Kidney capillary endothelial cell (primary cell): ENCODE results near the gene ATG16L2.
"Not testable (repeated sequence)": the region's sequence is repeated elsewhere in the genome, so short reads cannot be mapped to it uniquely, and the experiment has no call there.

ENCODE experiments used
- DNase-seq: peaks from one replicate; pipeline ENCODE4 v3.0.0-alpha.2; 2018; ENCODE audit warnings: low spot score

Gene ATG16L2

DNA sequence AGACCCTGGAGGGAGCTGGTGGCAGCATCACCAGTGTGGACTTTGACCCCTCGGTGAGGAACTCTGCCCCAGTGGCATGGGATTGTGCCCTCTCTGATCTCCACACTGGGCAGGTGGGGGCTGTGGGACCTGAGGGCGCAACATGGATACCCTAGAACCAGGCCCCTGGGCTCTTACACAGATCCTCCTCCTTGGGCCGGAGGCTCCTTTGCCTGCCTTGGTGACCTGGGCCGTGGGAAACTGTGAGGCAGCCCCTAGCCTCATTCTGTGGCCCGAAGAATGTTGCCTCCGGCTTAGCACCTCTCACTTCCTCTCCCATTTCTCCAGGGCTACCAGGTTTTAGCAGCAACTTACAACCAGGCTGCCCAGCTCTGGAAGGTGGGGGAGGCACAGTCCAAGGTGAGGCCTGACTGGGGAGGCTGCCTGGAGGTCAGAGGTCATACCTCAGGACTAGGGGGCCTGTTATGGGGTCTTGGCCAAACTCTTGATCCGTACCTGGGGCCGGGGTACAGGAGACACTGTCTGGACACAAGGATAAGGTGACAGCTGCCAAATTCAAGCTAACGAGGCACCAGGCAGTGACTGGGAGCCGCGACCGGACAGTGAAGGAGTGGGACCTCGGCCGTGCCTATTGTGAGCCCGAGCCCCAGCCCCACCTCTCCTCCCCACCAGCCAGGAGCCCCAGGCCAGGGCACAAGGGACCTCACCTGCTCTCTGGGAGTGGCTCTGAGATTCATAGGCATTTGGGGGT, 12.2 kb downstream of the ATG16L2 start:
- no peak for DNase-seq

DNA sequence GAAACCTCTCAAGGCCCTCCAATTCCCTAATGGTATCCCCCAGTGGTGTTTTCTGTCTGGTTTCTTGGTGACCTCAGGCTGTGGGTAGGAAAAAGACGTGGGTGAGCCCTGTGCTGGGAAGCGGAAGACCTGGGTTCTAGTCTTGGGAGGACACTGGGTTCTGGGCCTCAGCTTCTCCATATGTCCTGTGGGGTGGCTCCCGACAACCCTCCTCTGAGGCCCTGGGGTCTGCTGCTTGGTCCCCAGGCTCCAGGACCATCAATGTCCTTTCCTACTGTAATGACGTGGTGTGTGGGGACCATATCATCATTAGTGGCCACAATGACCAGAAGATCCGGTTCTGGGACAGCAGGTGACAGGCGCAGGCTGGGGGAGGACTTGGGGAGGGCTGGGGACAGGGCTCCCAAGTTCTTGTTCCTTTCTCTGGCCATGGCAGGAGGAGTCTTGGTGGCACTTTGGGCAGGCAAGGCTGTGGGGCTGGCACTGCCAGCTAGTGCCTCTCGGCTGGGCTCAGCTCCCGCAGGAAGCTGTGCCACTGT, 12.8 kb downstream of the ATG16L2 start:
- DNase-seq, result no peak

DNA sequence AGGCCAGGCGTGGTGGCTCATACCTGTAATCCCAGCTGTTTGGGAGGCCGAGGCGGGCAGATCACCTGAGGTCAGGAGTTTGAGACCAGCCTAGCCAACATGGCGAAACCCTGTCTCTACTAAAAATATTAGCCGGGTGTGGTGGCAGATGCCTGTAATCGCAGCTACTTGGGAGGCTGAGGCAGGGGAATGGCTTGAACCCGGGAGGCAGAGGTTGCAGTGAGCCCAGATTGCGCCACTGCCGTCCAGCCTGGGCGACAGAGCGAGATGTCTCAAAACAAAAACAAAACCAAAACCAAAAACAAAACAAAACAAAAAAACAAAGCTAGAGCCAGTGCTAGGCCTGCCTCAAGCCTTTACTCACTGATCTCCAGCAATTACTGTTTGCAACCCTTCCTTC, 13.4 kb downstream of the ATG16L2 start:
- DNase-seq, result not testable (repeated sequence)

DNA sequence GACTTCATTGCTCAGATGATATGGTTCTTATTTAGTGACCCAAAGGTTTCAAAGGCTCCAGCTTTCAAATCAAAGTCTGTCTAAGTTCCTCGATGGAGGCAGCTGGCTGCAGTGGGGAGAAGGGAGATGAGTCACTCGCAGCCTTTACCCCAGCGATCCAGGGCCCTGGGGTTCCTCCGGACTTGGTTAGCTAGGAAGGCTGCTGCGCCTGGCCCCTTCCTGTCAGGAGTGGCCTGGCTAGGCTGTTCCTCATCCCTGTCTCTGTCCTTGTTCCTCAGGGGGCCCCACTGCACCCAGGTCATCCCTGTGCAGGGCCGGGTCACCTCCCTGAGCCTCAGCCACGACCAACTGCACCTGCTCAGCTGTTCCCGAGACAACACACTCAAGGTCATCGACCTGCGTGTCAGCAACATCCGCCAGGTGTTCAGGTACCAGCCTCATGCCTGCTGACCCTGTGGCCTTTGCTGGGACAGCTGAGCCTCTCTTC, 13.9 kb downstream of the ATG16L2 start:
- DNase-seq, result no peak

DNA sequence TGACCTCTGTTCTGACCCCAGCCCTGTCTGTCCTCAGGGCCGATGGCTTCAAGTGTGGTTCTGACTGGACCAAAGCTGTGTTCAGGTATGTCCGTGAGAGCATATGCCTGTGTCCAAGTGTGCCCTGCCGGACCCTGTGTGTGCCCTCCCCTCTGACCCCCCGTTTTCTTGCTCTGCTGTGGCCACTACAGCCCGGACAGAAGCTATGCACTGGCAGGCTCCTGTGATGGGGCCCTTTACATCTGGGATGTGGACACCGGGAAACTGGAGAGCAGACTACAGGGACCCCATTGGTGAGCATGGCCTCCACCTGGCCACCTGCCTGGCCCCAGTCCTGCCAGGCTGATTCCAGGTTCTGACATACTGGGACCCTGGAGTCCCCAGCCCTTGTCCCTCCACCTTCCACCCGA, 14.5 kb downstream of the ATG16L2 start:
- no peak for DNase-seq

DNA sequence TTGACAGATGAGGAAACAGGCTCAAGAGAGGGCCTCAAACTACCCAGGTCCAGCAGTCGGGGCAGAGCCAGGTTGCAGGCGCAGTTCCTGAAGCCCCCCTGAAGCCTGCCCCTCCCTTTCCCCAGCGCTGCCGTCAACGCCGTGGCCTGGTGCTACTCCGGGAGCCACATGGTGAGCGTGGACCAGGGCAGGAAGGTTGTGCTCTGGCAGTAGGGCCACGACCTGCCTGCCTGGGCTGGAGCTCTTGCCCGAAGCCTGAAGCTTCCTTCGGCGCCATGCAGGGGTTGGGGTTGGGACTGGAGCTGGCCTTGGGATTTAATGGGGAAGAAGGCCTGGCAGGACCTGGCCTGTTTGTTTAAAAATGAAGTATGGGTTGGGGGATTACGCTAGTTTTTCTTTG, 15.0 kb downstream of the ATG16L2 start:
- no peak for DNase-seq

DNA sequence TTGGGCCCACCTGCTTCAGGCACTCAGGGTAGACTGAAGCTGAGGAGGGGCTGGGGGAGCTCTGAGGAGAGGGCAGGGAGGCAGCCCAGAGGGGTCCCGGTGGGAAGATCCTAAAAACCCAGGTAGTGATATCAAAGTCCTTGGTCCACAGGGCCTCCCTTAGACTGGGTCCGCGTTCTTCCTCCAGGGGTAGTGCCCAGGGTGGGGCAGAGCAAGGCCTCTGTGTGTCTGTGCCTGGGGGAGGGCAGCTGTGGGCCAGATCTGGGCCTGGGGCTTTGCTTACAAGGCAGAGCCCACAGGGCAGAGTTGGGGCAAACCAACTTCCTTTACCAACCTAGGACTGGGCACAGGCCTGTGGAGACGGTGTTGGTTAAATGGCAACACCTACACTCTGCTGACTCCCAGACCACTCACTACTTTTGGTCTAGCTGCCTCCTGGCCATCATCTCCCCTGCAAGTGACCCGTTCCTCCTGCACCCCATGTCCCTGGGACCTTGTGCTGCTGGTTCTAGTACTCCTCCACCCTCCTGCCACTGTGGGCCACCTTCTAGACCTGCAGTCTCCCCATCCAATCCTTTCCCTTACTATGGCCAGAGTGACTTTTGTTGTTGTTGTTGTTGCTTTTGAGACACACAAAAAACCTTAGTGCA, 15.8 kb downstream of the ATG16L2 start:
- no peak for DNase-seq

DNA sequence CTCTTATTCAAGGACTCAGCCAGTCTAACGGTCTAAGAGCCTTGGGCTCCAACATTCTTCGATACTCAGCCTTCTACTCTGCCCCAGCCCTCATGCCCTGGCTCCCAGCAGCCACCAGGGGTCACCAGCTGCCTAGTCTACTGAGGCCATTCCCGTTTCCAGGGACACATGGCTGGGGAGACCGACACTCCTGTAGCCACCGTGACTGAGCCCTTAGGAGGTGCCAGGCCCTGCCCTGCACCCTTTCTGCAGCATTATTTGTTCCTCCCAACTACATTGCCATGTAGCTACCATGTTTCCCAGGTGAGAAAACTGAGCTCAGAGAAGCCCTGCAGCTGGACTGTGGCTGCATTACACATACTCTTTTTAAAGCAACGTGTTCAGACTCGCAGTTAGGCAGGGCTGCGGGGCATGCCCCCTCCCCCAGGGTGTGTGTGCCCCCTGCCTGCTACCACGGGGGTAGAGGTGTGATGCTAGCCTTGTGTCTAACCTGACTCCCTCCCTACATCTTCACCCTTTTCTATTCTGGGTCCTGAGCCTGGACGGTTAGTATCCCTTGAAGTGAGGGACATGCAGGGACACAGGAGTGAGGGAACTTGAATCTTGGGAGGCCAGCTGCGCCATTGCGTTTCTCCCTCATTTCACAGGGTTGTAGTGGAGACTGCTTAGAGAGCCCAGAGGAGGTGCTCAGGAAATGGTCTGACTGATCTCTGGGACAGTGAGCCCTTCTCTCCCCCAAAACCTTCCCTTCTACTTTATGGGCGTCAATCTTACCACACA, 17.5 kb downstream of the ATG16L2 start:
- peak; percentile 79 for DNase-seq

DNA sequence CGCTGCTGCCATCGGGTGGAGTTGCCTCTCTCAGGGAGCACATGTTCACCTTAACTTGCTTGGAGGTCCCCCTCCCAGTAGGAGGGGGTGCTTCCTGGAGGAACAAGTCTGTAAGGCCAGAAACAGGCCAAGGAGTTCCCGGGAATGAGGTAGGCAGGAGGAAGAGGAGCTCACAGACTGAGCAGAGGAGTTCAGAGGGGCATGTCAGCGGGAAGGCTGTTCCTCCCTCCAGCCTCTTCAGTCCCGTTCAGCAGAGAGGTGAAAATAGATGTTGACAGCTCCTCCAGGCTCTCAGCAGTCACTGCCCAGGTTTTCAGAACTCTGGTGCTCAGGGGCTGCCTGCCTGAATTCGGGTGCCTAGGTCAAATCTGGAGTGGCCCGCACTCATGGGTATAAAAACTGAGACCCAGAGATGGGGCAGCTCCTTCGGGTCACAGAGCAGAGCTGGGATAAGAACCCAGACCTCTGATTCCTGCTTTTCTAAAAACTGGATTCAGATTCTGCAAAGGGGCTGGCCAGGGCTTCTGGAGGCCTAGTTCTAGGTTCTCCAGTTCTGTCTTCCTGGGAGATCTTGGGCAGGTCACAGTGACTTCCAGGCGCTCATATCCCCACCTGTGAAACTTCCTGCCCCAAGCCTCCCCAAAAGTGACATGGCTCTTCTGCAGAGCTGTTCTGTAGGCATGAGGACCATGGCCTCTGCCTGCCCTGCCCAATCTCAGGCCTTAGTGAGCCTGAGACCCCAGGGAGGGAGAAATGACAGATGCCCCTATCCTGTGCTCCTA, 18.3 kb downstream of the ATG16L2 start:
- DNase-seq, result no peak

DNA sequence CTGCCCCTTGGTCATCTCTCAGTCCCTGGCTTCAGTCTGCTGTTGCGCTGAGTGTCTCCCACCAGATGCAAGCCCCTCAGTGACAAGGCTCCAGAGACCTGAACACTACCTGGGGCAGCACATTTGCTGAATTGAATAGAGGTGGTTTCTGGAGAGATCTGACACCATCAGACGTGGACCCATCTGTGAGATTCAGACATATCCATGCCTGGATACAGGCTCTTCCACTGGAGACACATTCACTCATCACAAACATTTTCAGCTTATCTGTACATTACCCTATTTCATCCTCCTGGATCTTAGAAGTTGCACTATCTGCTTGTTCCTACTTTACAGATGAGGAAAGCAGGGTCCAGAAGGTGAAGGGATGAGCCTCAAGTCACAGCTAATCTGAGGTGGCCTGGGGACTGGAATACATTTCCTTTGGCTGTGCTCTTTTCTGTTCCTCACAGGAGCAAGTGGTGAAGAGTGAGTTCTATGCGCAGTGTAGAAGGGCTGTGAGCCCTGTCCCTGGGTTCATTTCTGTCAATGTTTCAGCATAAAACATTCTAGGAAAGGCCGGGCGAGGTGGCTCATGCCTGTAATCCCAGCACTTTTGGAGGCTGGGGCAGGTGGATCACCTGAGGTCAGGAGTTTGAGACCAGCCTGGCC, 19.0 kb downstream of the ATG16L2 start:
- DNase-seq, result no peak

DNA sequence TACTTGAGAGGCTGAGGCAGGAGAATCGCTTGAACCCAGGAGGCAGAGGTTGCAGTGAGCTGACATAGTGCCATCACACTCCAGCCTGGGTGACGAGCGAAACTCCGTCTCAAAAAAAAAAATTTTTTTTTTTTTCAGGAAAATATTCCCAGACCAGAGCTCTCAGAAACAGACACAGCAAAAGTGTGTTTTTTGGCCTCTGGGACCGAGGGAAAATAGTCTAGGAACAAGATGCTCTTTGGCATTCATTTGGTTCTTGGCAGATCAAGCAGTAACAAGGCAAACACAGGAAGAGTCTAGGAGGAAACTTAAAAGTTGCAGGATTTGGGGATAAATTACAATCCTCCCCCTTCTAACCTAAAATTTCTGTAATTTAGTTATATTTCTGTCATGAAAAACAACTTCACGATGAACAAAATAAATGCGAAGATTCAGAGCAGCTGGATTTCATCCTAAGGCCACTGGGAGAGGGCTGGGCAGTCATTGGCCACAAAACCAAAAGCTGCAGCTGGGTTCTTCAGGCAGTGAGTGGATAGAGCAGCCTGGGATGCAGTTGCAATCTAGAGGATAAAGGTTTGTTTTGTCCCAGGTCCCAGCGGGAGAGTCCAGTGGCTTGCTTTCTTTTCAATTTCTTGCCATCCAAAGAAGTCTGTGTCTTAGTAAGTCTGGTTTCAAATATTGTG, 19.7 kb downstream of the ATG16L2 start:
- no peak for DNase-seq

DNA sequence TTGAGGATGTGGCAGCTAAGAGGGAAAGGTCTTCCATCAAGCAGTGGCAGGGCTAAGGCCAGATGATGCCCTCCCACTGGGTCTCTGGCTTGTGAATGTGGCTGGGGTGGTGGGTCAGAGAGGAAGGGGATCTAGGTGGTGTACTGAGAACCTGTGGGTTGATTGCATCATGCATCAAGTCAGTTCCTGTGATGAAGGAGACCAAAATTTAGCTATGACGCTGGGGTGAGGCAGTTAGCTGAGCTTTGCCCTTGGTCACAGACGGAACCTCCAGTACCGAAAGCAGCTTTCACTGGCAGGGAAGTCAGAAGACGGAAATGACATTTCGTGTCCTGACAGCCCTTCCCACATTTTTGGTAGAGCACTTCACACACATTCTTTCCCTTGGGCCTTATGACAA, 20.7 kb downstream of the ATG16L2 start:
- DNase-seq, result peak; percentile 21

DNA sequence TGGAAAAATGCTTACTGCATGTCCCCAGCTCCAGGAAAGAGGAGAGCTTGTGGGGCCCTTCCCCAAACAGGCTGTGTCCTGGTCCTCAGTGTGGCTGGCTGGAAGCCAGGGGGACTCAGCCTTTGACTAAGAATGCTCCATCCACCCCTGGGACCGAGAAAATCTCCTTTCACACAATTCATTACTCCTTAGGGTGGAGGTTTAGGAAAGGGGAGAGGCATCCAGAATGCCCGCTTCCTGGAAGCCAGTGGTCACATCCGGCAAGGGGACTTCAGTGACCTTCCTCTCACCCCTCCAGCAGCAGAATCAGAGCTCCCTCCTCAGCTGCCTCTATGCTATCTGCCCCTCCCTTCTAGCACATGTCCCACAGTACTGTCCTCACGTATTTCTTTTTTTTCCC, 21.9 kb downstream of the ATG16L2 start:
- peak; percentile 78 for DNase-seq

DNA sequence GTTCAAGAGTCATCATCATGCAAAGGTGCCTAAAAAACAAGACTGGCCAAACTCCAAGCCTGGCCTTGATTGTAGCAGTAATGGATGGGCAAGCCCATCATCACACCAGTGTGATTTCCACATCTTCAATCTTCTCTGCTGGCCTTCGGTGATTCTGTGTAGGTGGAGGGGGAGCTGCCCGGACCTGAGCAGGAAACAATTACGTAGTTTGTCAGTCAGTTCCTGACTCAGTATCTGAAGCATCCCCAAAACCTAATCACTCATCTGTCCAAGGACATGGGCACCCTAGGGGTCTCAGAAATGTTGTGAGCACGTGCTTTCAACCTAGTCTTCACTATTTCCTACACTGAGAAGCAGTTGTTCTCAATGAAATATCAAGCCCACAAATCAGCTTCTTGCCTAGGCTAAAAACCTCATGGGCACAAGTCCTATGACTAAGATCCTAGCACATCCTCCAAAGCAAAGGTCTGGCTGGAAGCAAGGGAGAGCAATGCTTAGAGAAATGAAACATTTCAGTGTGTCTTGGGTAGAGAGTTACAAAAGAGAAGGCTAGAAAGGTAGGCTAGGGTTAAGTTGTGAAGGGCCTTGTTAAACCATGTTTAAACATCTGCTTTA, 24.6 kb downstream of the ATG16L2 start:
- DNase-seq, result no peak

DNA sequence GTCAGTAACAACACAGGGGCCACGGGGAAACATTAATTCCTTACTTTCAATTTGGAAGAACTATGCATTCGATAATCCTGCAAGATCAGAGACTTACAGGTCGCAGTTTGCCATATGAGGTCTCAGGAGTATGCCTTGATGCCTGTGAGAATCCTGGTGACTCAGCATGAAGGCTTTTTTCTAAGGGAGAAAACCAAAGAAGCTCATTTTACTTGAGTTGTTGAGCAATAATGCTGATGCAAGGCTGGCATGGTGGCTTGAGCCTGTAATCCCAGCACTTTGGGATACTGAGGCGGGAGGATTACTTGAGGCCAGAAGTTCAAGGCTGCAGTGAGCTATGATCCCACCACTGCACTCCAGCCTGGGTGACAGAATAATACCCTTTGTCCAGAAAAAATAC, 26.6 kb downstream of the ATG16L2 start:
- DNase-seq, result no peak

DNA sequence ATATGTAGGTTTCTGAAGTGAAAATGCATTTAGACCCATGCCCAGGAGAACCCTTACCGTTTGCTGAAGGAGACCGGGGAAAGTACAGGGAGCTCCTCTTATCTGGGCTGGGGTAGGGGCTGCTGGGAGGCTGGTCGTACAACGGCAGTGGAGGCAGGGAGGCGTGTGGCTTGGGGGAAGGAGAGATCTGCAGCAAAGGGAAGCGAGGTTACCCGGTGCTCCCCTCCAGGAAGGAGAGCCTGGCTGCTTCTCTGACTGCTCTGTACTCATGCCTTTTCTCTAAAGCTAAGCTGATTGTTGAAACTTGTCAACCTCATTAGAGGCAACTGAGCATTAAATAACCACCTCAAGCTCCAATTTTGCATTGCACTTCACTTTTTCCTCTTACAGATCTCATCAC, 27.2 kb downstream of the ATG16L2 start:
- DNase-seq, result no peak

DNA sequence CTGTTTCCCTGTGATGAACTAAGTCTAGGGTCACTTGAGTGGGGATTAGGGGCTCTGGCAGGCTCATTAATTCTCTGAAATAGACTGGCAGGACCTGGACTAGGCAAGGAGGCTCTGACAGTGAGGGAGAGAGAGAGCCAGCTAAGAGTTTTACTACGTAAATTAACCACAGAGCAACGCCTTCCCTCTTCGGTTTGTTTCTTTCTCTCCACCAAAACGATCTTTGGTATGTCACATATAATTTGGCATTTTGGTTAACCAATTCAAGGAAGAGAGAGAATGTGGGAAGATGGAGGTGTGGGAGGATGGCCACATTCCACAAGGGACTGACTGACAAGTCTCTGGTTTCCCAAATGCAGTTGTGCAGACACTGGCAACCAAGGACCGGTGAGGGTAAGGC, 27.9 kb downstream of the ATG16L2 start:
- DNase-seq, result no peak

DNA sequence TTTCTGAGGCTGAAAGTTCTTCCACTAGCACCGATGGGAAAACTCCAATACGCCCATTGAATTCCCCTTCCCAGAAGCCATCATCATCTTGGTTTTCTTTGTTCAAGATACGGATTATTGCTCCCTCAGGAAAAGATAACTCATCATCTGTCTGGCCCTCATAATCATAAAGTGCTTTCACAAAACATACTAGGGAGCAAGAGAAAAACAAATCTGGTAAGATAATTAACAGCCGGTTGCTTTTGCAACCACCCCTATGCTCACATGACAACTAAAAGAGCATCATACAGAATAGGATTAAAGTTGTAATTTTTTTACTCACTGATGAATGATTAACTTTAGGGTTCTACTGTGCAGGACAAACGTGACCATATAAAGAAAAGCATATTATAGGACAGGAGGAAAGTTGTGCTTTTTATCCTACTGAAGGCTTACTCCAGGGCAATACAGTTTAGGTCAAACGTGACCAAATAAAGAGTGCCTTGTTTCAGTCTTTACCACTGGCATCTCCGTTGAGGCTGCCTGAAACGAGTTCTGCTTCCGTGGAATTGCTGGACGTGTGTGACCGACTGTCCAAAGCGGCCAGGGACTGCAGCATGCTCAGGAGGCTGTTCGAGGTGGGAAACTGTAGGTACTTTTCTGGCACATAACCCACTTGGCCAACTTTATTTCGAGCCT, 28.6 kb downstream of the ATG16L2 start:
- DNase-seq, result no peak

DNA sequence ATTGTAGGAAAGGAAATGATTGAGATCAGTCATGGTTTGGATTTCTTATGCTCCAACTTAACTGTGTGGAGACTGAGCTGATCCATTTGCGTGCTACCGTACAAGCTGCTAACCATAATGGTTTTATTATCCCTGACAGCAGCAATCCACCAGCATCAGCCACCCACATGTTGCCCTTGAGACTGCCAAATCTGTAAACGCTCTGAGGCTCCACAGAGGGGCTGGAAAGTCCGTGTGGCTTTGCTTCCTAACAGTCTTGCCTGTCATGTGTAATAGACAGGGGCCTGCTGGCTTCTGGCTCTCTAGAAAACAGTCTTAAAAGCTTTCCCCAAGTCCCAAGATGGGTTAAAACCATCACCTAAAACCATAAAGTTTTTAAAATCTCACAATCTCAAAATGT, 30.1 kb downstream of the ATG16L2 start:
- DNase-seq, result no peak
